ENCODE measurements around the gene GSE1.

The GSE1 gene

GRCh38 chr16:85626191-85626981 lies 13.3 kb downstream of the GSE1 start:
- Histone ChIP-seq H3K9ac (ENCODE audit: low read depth, low read length) (no peak overlapping the region), H3K9me3 (replicated peaks; ENCODE audit: low read length) (no peaks in the 10 kb centered on the region), H3K4me3 (ENCODE audit: low read length) (no peak overlapping the region), H3K4me1 (ENCODE audit: control insufficient read depth, insufficient read depth, low read length) (no peaks in the 10 kb centered on the region), H3K36me3 (ENCODE audit: insufficient read depth, low read length) (peaks cover 2% of the 10 kb centered on the region), H3K27me3 (ENCODE audit: control insufficient read depth, insufficient read depth, low read length) (no peaks in the 10 kb centered on the region), H3K4me2 (ENCODE audit: low read length) (no peak overlapping the region)

- Histone ChIP-seq H3K4me2 (ENCODE audit: low read length) (no peak overlapping the region), H3K9me3 (replicated peaks; ENCODE audit: low read length) (no peaks in the 10 kb centered on the region), H3K36me3 (ENCODE audit: insufficient read depth, low read length) (peaks cover 2% of the 10 kb centered on the region), H3K27me3 (ENCODE audit: control insufficient read depth, insufficient read depth, low read length) (no peaks in the 10 kb centered on the region), H3K4me3 (ENCODE audit: low read length) (no peak overlapping the region), H3K9ac (ENCODE audit: low read depth, low read length) (no peak overlapping the region), H3K4me1 (ENCODE audit: control insufficient read depth, insufficient read depth, low read length) (no peaks in the 10 kb centered on the region)
Observed at GRCh38 chr16:85627089-85627488, 14.0 kb downstream of the GSE1 start.

GRCh38 chr16:85627526-85628264 lies 14.6 kb downstream of the GSE1 start:
- Histone ChIP-seq H3K9ac (ENCODE audit: low read depth, low read length) (no peak overlapping the region), H3K4me2 (ENCODE audit: low read length) (no peak overlapping the region), H3K4me1 (ENCODE audit: control insufficient read depth, insufficient read depth, low read length) (no peaks in the 10 kb centered on the region), H3K9me3 (replicated peaks; ENCODE audit: low read length) (no peaks in the 10 kb centered on the region), H3K4me3 (ENCODE audit: low read length) (no peak overlapping the region), H3K27me3 (ENCODE audit: control insufficient read depth, insufficient read depth, low read length) (no peaks in the 10 kb centered on the region), H3K36me3 (ENCODE audit: insufficient read depth, low read length) (peaks cover 2% of the 10 kb centered on the region)

- Histone ChIP-seq H3K36me3 (ENCODE audit: insufficient read depth, low read length) (peaks cover 2% of the 10 kb centered on the region), H3K4me3 (ENCODE audit: low read length) (no peak overlapping the region), H3K9me3 (replicated peaks; ENCODE audit: low read length) (no peaks in the 10 kb centered on the region), H3K4me2 (ENCODE audit: low read length) (no peak overlapping the region), H3K27me3 (ENCODE audit: control insufficient read depth, insufficient read depth, low read length) (no peaks in the 10 kb centered on the region), H3K9ac (ENCODE audit: low read depth, low read length) (no peak overlapping the region), H3K4me1 (ENCODE audit: control insufficient read depth, insufficient read depth, low read length) (no peaks in the 10 kb centered on the region)
Observed at GRCh38 chr16:85628265-85628556, 15.1 kb downstream of the GSE1 start.

GRCh38 chr16:85628645-85629044 lies 15.5 kb downstream of the GSE1 start:
- H3K4me3 ChIP-seq (ENCODE audit: low read length) = no peak overlapping the region
- H3K9me3 ChIP-seq (replicated peaks; ENCODE audit: low read length) = no peaks in the 10 kb centered on the region
- no peak overlapping the region for H3K9ac ChIP-seq (ENCODE audit: low read depth, low read length)
- H3K4me2 ChIP-seq (ENCODE audit: low read length) = no peak overlapping the region
- H3K4me1 ChIP-seq (ENCODE audit: control insufficient read depth, insufficient read depth, low read length) = no peaks in the 10 kb centered on the region
- peaks cover 2% of the 10 kb centered on the region for H3K36me3 ChIP-seq (ENCODE audit: insufficient read depth, low read length)
- no peaks in the 10 kb centered on the region for H3K27me3 ChIP-seq (ENCODE audit: control insufficient read depth, insufficient read depth, low read length)

- H3K4me3 ChIP-seq (ENCODE audit: low read length) = no peak overlapping the region
- no peaks in the 10 kb centered on the region for H3K9me3 ChIP-seq (replicated peaks; ENCODE audit: low read length)
- H3K4me1 ChIP-seq (ENCODE audit: control insufficient read depth, insufficient read depth, low read length) = no peaks in the 10 kb centered on the region
- no peak overlapping the region for H3K4me2 ChIP-seq (ENCODE audit: low read length)
- H3K27me3 ChIP-seq (ENCODE audit: control insufficient read depth, insufficient read depth, low read length) = no peaks in the 10 kb centered on the region
- H3K9ac ChIP-seq (ENCODE audit: low read depth, low read length) = no peak overlapping the region
- peaks cover 2% of the 10 kb centered on the region for H3K36me3 ChIP-seq (ENCODE audit: insufficient read depth, low read length)
Observed at GRCh38 chr16:85629326-85629725, 16.2 kb downstream of the GSE1 start.

GRCh38 chr16:85629853-85630252 lies 16.7 kb downstream of the GSE1 start:
- Histone ChIP-seq H3K4me2 (ENCODE audit: low read length) (no peak overlapping the region), H3K36me3 (ENCODE audit: insufficient read depth, low read length) (peaks cover 2% of the 10 kb centered on the region), H3K9ac (ENCODE audit: low read depth, low read length) (no peak overlapping the region), H3K4me1 (ENCODE audit: control insufficient read depth, insufficient read depth, low read length) (no peaks in the 10 kb centered on the region), H3K9me3 (replicated peaks; ENCODE audit: low read length) (no peaks in the 10 kb centered on the region), H3K27me3 (ENCODE audit: control insufficient read depth, insufficient read depth, low read length) (no peaks in the 10 kb centered on the region), H3K4me3 (ENCODE audit: low read length) (no peak overlapping the region)

- no peak overlapping the region for H3K4me3 ChIP-seq (ENCODE audit: low read length)
- peaks cover 2% of the 10 kb centered on the region for H3K36me3 ChIP-seq (ENCODE audit: insufficient read depth, low read length)
- H3K4me2 ChIP-seq (ENCODE audit: low read length) = no peak overlapping the region
- H3K9me3 ChIP-seq (replicated peaks; ENCODE audit: low read length) = no peaks in the 10 kb centered on the region
- H3K9ac ChIP-seq (ENCODE audit: low read depth, low read length) = no peak overlapping the region
- no peaks in the 10 kb centered on the region for H3K4me1 ChIP-seq (ENCODE audit: control insufficient read depth, insufficient read depth, low read length)
- H3K27me3 ChIP-seq (ENCODE audit: control insufficient read depth, insufficient read depth, low read length) = no peaks in the 10 kb centered on the region
Observed at GRCh38 chr16:85631230-85631629, 18.1 kb downstream of the GSE1 start.

GRCh38 chr16:85631802-85632393 lies 18.8 kb downstream of the GSE1 start:
- Histone ChIP-seq H3K9me3 (replicated peaks; ENCODE audit: low read length) (no peaks in the 10 kb centered on the region), H3K4me2 (ENCODE audit: low read length) (no peak overlapping the region), H3K4me3 (ENCODE audit: low read length) (no peak overlapping the region), H3K27me3 (ENCODE audit: control insufficient read depth, insufficient read depth, low read length) (no peaks in the 10 kb centered on the region), H3K36me3 (ENCODE audit: insufficient read depth, low read length) (peaks cover 2% of the 10 kb centered on the region), H3K4me1 (ENCODE audit: control insufficient read depth, insufficient read depth, low read length) (no peaks in the 10 kb centered on the region), H3K9ac (ENCODE audit: low read depth, low read length) (no peak overlapping the region)

GRCh38 chr16:85632709-85633437 lies 19.8 kb downstream of the GSE1 start:
- no peak overlapping the region for H3K4me3 ChIP-seq (ENCODE audit: low read length)
- peaks cover 2% of the 10 kb centered on the region for H3K36me3 ChIP-seq (ENCODE audit: insufficient read depth, low read length)
- H3K27me3 ChIP-seq (ENCODE audit: control insufficient read depth, insufficient read depth, low read length) = no peaks in the 10 kb centered on the region
- H3K4me2 ChIP-seq (ENCODE audit: low read length) = no peak overlapping the region
- no peaks in the 10 kb centered on the region for H3K4me1 ChIP-seq (ENCODE audit: control insufficient read depth, insufficient read depth, low read length)
- H3K9me3 ChIP-seq (replicated peaks; ENCODE audit: low read length) = no peaks in the 10 kb centered on the region
- H3K9ac ChIP-seq (ENCODE audit: low read depth, low read length) = no peak overlapping the region

GRCh38 chr16:85633438-85633743 lies 20.3 kb downstream of the GSE1 start:
- Histone ChIP-seq H3K4me1 (ENCODE audit: control insufficient read depth, insufficient read depth, low read length) (no peaks in the 10 kb centered on the region), H3K4me3 (ENCODE audit: low read length) (no peak overlapping the region), H3K27me3 (ENCODE audit: control insufficient read depth, insufficient read depth, low read length) (no peaks in the 10 kb centered on the region), H3K9me3 (replicated peaks; ENCODE audit: low read length) (no peaks in the 10 kb centered on the region), H3K4me2 (ENCODE audit: low read length) (no peak overlapping the region), H3K9ac (ENCODE audit: low read depth, low read length) (no peak overlapping the region), H3K36me3 (ENCODE audit: insufficient read depth, low read length) (peaks cover 2% of the 10 kb centered on the region)

Data from skeletal muscle satellite cell (primary cell).